Lower lobe of right lung (tissue), 2 donors: ENCODE measurements around the gene KHDC4. TPM values are rescaled to one million over a fixed set of nuclear protein-coding genes. Genes with fewer than 3 reads are reported as not detected.

Source experiments
- ATAC-seq, 2 donors: fragments of 200-7000 bp; cut with Tn5 transposase; one replicate each; pipeline ENCODE4 v1.9.1; 2020 to 2022; ENCODE audit warnings: mild to moderate bottlenecking in 2 of 2, moderate library complexity in 2 of 2
- DNase-seq: peaks from one replicate; pipeline ENCODE4 v3.0.0-alpha.2; 2020
- H3K27ac ChIP-seq: fragments of 200-600 bp; one replicate; pipeline ENCODE4 v1.8.0; 2022
- H3K27me3 ChIP-seq: fragments of 200-600 bp; one replicate; pipeline ENCODE4 v1.8.0; 2022; ENCODE audit warnings: low read depth
- H3K36me3 ChIP-seq: fragments of 200-600 bp; one replicate; pipeline ENCODE4 v1.8.0; 2022; ENCODE audit warnings: mild to moderate bottlenecking
- H3K4me1 ChIP-seq: fragments of 200-600 bp; one replicate; pipeline ENCODE4 v1.8.0; 2022
- H3K4me3 ChIP-seq: fragments of 200-600 bp; one replicate; pipeline ENCODE4 v1.8.0; 2022; ENCODE audit warnings: mild to moderate bottlenecking
- H3K9me3 ChIP-seq: fragments of 200-600 bp; one replicate; pipeline ENCODE4 v1.8.0; 2022
- CTCF ChIP-seq: fragments of 200-600 bp; IDR thresholded peaks from one replicate; pipeline ENCODE4 v1.8.0; 2022; ENCODE audit warnings: antibody characterized with exemption, mild to moderate bottlenecking
- intact Hi-C: fragments of 100-400 bp; cut with DNase I; formaldehyde crosslinking; loops from one replicate; pipeline ENCODE4 v1.11.0; 2022
- total RNA-seq: library from RNA; stranded (reverse); fragmentation: NEBNext Ultra II Directional; extraction: Animal tissue kit (Norgen Biotek cat#: 25700); gene quantifications from one replicate; pipeline ENCODE4 v1.2.1, GENCODE V29; 2021
- donor health status: DM: no; HTN: yes; CAD: no; lungs with severe emphysema.

Gene KHDC4
- total RNA-seq, 1 donor from 2014 or later = 42.8 TPM

- Histone ChIP-seq H3K36me3 (peaks cover 18% of the 10 kb centered on the region), H3K27me3 (no peaks in the 10 kb centered on the region), H3K27ac (no peak overlapping the region), H3K9me3 (no peaks in the 10 kb centered on the region), H3K4me1 (no peaks in the 10 kb centered on the region), H3K4me3 (no peak overlapping the region)
- intact Hi-C loops = no loop called here
- no peak for TF ChIP-seq CTCF
- DNase-seq = no peak
- no peak for ATAC-seq
Measured at GRCh38 chr1:155880251-155880650, 54.0 kb downstream of the KHDC4 start.

DNA sequence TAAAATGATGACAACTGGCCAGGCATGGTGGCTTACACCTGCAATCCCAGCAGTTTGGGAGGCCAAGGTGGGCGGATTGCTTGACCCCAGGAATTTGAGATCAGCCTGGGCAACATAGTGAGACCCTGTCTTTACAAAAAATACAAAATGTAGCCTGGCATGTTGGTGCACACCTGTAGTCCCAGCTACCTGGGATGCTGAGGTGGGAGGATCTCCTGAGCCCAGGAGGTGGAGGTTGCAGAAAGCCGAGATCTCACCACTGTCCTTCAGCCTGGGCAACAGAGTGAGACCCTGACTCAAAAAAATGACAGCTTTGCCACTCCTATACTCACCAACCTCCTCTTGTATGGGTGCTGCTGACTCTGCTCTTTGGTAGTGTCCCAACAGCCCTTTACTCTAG lies 56.3 kb downstream of the KHDC4 start:
- H3K9me3 ChIP-seq = no peaks in the 10 kb centered on the region
- intact Hi-C loops = no loop called here
- no peak overlapping the region for H3K4me3 ChIP-seq
- no peak for TF ChIP-seq CTCF
- H3K27me3 ChIP-seq = no peaks in the 10 kb centered on the region
- H3K4me1 ChIP-seq = no peaks in the 10 kb centered on the region
- ATAC-seq (no peak), DNase-seq (no peak)
- peaks cover 18% of the 10 kb centered on the region for H3K36me3 ChIP-seq
- no peak overlapping the region for H3K27ac ChIP-seq

- no peak for TF ChIP-seq CTCF
- intact Hi-C loops = no loop called here
- H3K36me3 ChIP-seq = no peaks in the 10 kb centered on the region
- DNase-seq = no peak
- H3K4me3 ChIP-seq = no peak overlapping the region
- H3K9me3 ChIP-seq = no peaks in the 10 kb centered on the region
- no peak for ATAC-seq
- no peaks in the 10 kb centered on the region for H3K27me3 ChIP-seq
- H3K4me1 ChIP-seq = no peaks in the 10 kb centered on the region
- H3K27ac ChIP-seq = no peak overlapping the region
Measured at GRCh38 chr1:155873860-155874259, 60.4 kb downstream of the KHDC4 start.

DNA sequence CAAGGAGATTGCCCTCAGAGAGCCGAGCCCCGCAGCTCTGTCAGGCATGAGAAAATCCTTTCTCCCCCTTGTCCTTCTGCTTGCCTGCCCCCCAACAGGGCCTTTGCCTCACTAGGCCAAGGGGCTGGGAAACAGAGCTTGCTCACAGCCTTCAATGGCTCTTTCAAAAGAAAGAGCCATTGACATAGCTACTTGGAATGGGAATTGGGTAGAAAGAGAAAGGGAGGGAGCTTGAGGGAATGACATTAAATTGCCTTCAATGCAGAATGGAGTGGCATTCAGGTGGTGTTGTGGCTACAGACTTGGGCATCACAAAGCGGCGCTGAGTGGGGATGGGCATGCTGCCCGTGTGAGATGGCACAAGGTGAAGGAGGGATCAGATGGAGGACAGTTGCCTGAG lies 61.7 kb downstream of the KHDC4 start:
- H3K27ac ChIP-seq = no peak overlapping the region
- no peaks in the 10 kb centered on the region for H3K4me1 ChIP-seq
- no peaks in the 10 kb centered on the region for H3K9me3 ChIP-seq
- DNase-seq (no peak), ATAC-seq (no peak)
- intact Hi-C loops = no loop called here
- no peaks in the 10 kb centered on the region for H3K27me3 ChIP-seq
- no peak for TF ChIP-seq CTCF
- H3K4me3 ChIP-seq = no peak overlapping the region
- no peaks in the 10 kb centered on the region for H3K36me3 ChIP-seq

GRCh38 chr1:155871390-155871789 lies 62.8 kb downstream of the KHDC4 start:
- Histone ChIP-seq H3K4me3 (no peak overlapping the region), H3K27me3 (no peaks in the 10 kb centered on the region), H3K36me3 (no peaks in the 10 kb centered on the region), H3K9me3 (no peaks in the 10 kb centered on the region), H3K27ac (no peak overlapping the region), H3K4me1 (no peaks in the 10 kb centered on the region)
- no peak for TF ChIP-seq CTCF
- DNase-seq (no peak), ATAC-seq (no peak)
- intact Hi-C loops = no loop called here

DNA sequence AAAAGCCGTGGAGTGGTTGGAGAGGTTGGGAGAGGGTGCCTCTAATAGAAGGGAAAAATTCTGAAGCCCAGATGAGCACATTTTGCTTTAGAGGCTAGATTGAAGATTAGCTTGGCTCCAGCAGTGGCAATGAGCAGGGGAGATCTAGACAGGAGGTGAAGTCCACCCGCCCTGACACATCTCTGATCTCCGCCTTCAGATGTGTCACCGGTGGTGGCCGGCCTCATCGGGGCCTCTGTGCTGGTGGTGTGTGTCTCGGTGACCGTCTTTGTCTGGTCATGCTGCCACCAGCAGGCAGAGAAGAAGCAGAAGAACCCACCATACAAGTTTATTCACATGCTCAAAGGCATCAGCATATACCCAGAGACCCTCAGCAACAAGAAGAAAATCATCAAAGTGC lies 66.4 kb downstream of the KHDC4 start:
- Histone ChIP-seq H3K4me3 (no peak overlapping the region), H3K27ac (no peak overlapping the region), H3K9me3 (no peaks in the 10 kb centered on the region), H3K4me1 (no peaks in the 10 kb centered on the region), H3K36me3 (no peaks in the 10 kb centered on the region), H3K27me3 (no peaks in the 10 kb centered on the region)
- ATAC-seq (no peak), DNase-seq (no peak)
- TF ChIP-seq CTCF = no peak
- intact Hi-C loops = no loop called here
